HL-60/S4 treated with retinoic acid at 250 ng/mL for 4 days and 3 days (cell line): ENCODE measurements around the gene RANBP1.
"Not testable (repeated sequence)": the region's sequence is repeated elsewhere in the genome, so short reads cannot be mapped to it uniquely, and the experiment has no call there.

ENCODE experiments used
- in situ Hi-C: fragments of 300-500 bp; cut with MboI; formaldehyde crosslinking; loops from 2 replicates; pipeline ENCODE4 v1.7.0; 2022; ENCODE audit warnings: low sequenced_read_pairs

Gene RANBP1

GRCh38 chr22:20115691-20116375, at the start of gene RANBP1:
RANBP1 (plus strand) TSS chr22:20116104; CDS start chr22:20116185, 81 bp downstream.
- in situ Hi-C loops = no loop called here

GRCh38 chr22:20066617-20067383, 49.1 kb upstream of the RANBP1 start:
- in situ Hi-C loops = no loop called here

GRCh38 chr22:20067384-20067682, 48.6 kb upstream of the RANBP1 start:
- in situ Hi-C loops = not testable (repeated sequence)

GRCh38 chr22:20068640-20069039, 47.3 kb upstream of the RANBP1 start:
- in situ Hi-C loops = no loop called here

- in situ Hi-C loops = no loop called here
Measured at GRCh38 chr22:20069331-20070042, 46.4 kb upstream of the RANBP1 start.

GRCh38 chr22:20071524-20071972, 44.4 kb upstream of the RANBP1 start:
- in situ Hi-C loops = no loop called here

GRCh38 chr22:20076627-20077172, 39.2 kb upstream of the RANBP1 start:
- in situ Hi-C loops = no loop called here

- in situ Hi-C loops = no loop called here
Measured at GRCh38 chr22:20079745-20080444, 36.0 kb upstream of the RANBP1 start, which contains the start of gene DGCR8. DGCR8 (plus strand) TSS chr22:20080241; CDS start chr22:20085964, 5,723 bp downstream.

- in situ Hi-C loops = no loop called here
Measured at GRCh38 chr22:20080445-20080775, 35.5 kb upstream of the RANBP1 start.

- in situ Hi-C loops = no loop called here
Measured at GRCh38 chr22:20080776-20081654, 34.9 kb upstream of the RANBP1 start.

- in situ Hi-C loops = no loop called here
Measured at GRCh38 chr22:20083157-20083890, 32.6 kb upstream of the RANBP1 start.

GRCh38 chr22:20083891-20084546, 31.9 kb upstream of the RANBP1 start:
- in situ Hi-C loops = no loop called here

- in situ Hi-C loops = no loop called here
Measured at GRCh38 chr22:20084547-20085413, 31.1 kb upstream of the RANBP1 start.

GRCh38 chr22:20085651-20086050, 30.3 kb upstream of the RANBP1 start:
- in situ Hi-C loops = no loop called here

- in situ Hi-C loops = no loop called here
Measured at GRCh38 chr22:20086101-20086599, 29.8 kb upstream of the RANBP1 start.

GRCh38 chr22:20086763-20087162, 29.1 kb upstream of the RANBP1 start:
- in situ Hi-C loops = no loop called here
